ENCODE data around the gene RFK. TPM values are rescaled to one million over a fixed set of nuclear protein-coding genes. Genes with fewer than 3 reads are reported as not detected.

Gene RFK
- polyA plus RNA-seq, 1 donor from 2014 or later = 131 TPM

- Histone ChIP-seq H3K79me2 (replicated peaks; ENCODE audit: insufficient read depth, low read length) (no peaks in the 10 kb centered on the region), H2AFZ (ENCODE audit: low read depth, low read length) (no peak overlapping the region), H3F3A (ENCODE audit: insufficient read depth, low read length, poor library complexity, severe bottlenecking) (no peaks in the 10 kb centered on the region), H3K4me3 (ENCODE audit: low read length) (no peak overlapping the region), H3K4me2 (ENCODE audit: low read length) (no peak overlapping the region), H3K9ac (ENCODE audit: low read length) (no peak overlapping the region), H3K27ac (ENCODE audit: low read length) (no peak overlapping the region), H3K27me3 (ENCODE audit: insufficient read depth, low read depth, low read length) (no peaks in the 10 kb centered on the region), H3K36me3 (ENCODE audit: insufficient read depth, low read length) (no peaks in the 10 kb centered on the region), H4K20me1 (ENCODE audit: insufficient read depth) (no peaks in the 10 kb centered on the region), H3K9me3 (ENCODE audit: low read length) (no peaks in the 10 kb centered on the region), H3K9me2 (ENCODE audit: insufficient read depth, low read length) (no peaks in the 10 kb centered on the region)
- TF ChIP-seq REST (IDR thresholded peaks at IDR 0.05; ENCODE audit: borderline replicate concordance) = no peak
- no peak for TF ChIP-seq POLR2AphosphoS5 (IDR thresholded peaks at IDR 0.05)
- TF ChIP-seq CTCF (IDR thresholded peaks at IDR 0.05; ENCODE audit: poor library complexity, severe bottlenecking) = no peak
- no peak for TF ChIP-seq EZH2 (IDR thresholded peaks at IDR 0.05; ENCODE audit: borderline replicate concordance, insufficient read depth, low read length, poor library complexity, severe bottlenecking)
- TF ChIP-seq MXI1 (conservative IDR thresholded peaks at IDR 0.05; ENCODE audit: poor library complexity, severe bottlenecking) = no peak
These were observed 34.9 kb downstream of the RFK start for GRCh38 chr9:76359365-76359764.

GRCh38 chr9:76358628-76359280, 35.5 kb downstream of the RFK start:
- no peak overlapping the region for H3K27ac ChIP-seq (ENCODE audit: low read length)
- no peaks in the 10 kb centered on the region for H3K9me3 ChIP-seq (ENCODE audit: low read length)
- H3K9me2 ChIP-seq (ENCODE audit: insufficient read depth, low read length) = no peaks in the 10 kb centered on the region
- no peak for TF ChIP-seq EZH2 (IDR thresholded peaks at IDR 0.05; ENCODE audit: borderline replicate concordance, insufficient read depth, low read length, poor library complexity, severe bottlenecking)
- no peak for TF ChIP-seq RAD21 (conservative IDR thresholded peaks at IDR 0.05)
- no peak for TF ChIP-seq POLR2AphosphoS5 (IDR thresholded peaks at IDR 0.05)
- TF ChIP-seq EP300 (conservative IDR thresholded peaks at IDR 0.05; ENCODE audit: poor library complexity, severe bottlenecking) = no peak
- TF ChIP-seq SMC3 (conservative IDR thresholded peaks at IDR 0.05; ENCODE audit: poor library complexity) = no peak
- no peak for TF ChIP-seq CTCF (IDR thresholded peaks at IDR 0.05; ENCODE audit: poor library complexity, severe bottlenecking)
- no peak for TF ChIP-seq MXI1 (conservative IDR thresholded peaks at IDR 0.05; ENCODE audit: poor library complexity, severe bottlenecking)
- TF ChIP-seq TAF1 (IDR thresholded peaks at IDR 0.05; ENCODE audit: low read depth) = no peak
- no peak for TF ChIP-seq REST (IDR thresholded peaks at IDR 0.05; ENCODE audit: borderline replicate concordance)
- H3K9ac ChIP-seq (ENCODE audit: low read length) = no peak overlapping the region
- no peaks in the 10 kb centered on the region for H3K36me3 ChIP-seq (ENCODE audit: insufficient read depth, low read length)
- no peak overlapping the region for H2AFZ ChIP-seq (ENCODE audit: low read depth, low read length)
- H3K79me2 ChIP-seq (replicated peaks; ENCODE audit: insufficient read depth, low read length) = no peaks in the 10 kb centered on the region
- H3K27me3 ChIP-seq (ENCODE audit: insufficient read depth, low read depth, low read length) = no peaks in the 10 kb centered on the region
- H3K4me2 ChIP-seq (ENCODE audit: low read length) = no peak overlapping the region
- H3K4me3 ChIP-seq (ENCODE audit: low read length) = no peak overlapping the region
- H4K20me1 ChIP-seq (ENCODE audit: insufficient read depth) = no peaks in the 10 kb centered on the region
- H3F3A ChIP-seq (ENCODE audit: insufficient read depth, low read length, poor library complexity, severe bottlenecking) = no peaks in the 10 kb centered on the region
